DMS53 treated with DMSO at 0.1 percent for 48 hours (cell line): ENCODE measurements around the gene PNMA5.
"Not testable (repeated sequence)": the region's sequence is repeated elsewhere in the genome, so short reads cannot be mapped to it uniquely, and the experiment has no call there.

Experiments
- DNase-seq: peaks from one replicate; lab custom pipeline; 2025; ENCODE audit not compliant: unreplicated experiment; lab: John Stamatoyannopoulos, UW

Gene PNMA5

DNA sequence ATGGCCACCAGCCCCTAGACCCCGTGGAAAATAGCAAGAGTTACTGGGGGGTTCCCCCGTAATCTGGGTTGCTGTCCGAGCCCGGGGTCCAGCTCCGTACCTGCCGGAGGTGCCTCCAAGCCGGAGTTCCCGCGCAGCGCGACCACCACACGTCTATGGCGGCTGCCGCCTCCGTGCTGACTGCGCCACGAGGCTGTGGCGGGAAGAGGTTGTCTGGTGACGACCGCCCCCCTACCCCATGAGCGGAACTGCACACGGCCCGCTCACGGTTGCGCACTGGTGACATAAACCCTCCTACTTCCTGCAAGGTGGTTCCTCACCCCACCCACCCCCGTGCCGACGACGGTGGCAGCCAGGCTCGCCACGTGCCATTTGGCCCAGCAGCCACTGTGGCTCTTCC, at the start of gene PNMA5:
Gene PNMA5, minus strand, starts transcription at position 184 of the 400 bp plus-strand sequence. CDS start 2,518 bp downstream, outside the sequence.
- no peak for DNase-seq

GRCh38 chrX:153032397-153033118, 38.6 kb upstream of the PNMA5 start:
- DNase-seq: peak; percentile 10

- no peak for DNase-seq
Observed at GRCh38 chrX:153030801-153031200, 36.9 kb upstream of the PNMA5 start.

- no peak for DNase-seq
Observed at GRCh38 chrX:153029875-153030274, 36.0 kb upstream of the PNMA5 start.

DNA sequence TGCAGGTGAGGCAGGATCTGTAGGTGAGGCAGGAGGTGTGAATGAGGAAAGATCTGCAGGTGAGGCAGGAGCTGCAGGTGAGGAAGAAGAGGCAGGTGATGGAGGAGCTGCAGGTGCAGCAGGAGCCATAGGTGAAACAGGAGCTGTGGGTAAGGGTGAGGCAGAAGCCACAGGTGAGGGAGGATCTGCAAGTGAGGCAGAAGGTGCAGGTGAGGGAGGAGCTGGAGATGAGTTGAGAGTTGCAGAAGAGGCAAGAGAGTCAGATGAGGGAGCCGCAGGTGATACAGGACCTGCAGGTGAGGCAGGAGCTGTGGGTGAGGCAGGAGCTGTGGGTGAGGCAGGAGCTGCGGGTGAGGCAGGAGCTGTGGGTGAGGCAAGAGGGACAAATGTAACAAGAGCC, 35.2 kb upstream of the PNMA5 start:
- no peak for DNase-seq

- DNase-seq: not testable (repeated sequence)
Observed at GRCh38 chrX:153028487-153028886, 34.6 kb upstream of the PNMA5 start.

GRCh38 chrX:153026501-153026900, 32.6 kb upstream of the PNMA5 start:
- DNase-seq: not testable (repeated sequence)

DNA sequence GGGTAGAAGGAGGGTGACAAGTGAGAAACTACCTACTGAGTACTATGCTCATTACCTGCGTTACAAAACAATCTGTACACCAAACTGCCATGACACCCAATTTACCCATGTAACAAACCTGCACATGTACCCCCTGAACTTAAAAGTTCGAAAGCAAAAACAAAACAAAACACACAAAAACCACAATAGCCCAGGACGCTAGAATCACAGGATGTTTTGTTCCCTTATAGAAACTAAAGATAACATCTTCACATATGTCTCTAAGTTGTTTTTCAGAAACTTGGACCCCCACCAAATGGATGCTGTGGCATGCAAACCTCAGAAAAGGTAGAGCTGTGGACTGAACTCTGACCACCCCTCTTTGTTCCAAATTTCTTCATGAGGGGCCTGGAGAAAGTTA, 25.2 kb upstream of the PNMA5 start:
- DNase-seq: no peak

DNA sequence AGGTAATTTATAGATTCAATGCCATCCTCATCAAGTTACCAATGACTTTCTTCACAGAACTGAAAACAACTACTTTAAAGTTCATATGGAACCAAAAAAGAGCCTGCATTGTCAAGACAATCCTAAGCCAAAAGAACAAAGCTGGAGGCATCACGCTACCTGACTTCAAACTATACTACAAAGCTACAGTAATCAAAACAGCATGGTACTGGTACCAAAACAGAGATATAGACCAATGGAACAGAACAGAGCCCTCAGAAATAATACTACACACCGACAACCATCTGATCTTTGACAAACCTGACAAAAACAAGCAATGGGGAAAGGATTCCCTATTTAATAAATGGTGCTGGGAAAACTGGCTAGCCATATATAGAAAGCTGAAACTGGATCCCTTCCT, 23.3 kb upstream of the PNMA5 start:
- DNase-seq: not testable (repeated sequence)

- DNase-seq: no peak
Observed at GRCh38 chrX:153004780-153005179, 10.9 kb upstream of the PNMA5 start.

DNA sequence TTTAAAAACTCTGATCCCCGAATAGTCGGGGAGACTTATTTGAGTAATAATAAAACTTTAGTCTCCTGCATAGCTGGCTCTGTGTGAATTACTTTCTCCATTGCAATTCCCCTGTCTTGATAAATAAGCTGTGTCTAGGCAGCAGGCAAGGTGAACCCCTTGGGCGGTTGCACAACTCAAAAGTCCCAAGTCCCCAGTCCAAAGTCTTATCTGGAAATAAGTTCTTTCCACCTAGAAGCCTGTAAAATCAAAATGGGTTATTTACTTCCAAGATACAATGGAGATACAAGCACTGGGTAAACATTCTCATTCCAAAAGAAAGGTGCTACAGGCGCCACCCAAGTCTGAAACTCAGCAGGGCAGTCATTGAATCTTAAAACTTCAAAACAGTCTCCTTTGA, 10.1 kb upstream of the PNMA5 start:
- DNase-seq: no peak

DNA sequence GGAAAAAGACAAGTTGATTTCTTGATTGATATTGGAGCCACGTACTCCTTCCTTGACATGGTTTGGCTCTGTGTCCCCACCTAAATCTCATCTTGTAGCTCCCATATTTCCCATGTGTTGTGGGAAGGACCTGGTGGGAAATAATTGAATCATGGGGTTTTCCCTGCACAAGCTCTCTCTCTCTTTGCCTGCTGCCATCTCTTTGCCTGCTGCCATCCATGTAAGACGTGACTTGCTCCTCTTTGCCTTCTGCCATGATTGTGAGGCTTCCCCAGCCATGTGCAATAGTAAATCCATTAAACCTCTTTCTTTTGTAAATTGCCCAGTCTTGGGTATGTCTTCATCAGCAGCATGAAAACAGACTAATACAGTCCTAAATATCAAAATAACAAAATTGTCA, 8.3 kb upstream of the PNMA5 start:
- not testable (repeated sequence) for DNase-seq

DNA sequence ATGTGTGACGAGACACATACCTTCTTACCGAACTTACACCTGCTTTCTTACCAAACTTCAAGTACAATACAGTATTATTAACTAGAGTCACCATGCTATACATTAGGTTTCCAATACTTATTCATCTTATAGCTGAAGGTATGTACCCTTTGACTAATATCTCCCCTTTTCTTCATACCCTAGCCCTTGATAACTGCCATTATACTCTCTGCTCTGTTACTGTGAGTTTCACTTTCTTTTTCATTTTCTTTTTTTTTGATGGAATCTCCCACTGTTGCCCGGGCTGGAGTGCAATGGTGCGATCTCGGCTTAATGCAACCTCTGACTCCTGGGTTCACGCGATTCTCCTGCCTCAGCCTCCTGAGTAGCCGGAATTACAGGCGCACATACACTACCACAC, 3.4 kb upstream of the PNMA5 start:
- no peak for DNase-seq

DNA sequence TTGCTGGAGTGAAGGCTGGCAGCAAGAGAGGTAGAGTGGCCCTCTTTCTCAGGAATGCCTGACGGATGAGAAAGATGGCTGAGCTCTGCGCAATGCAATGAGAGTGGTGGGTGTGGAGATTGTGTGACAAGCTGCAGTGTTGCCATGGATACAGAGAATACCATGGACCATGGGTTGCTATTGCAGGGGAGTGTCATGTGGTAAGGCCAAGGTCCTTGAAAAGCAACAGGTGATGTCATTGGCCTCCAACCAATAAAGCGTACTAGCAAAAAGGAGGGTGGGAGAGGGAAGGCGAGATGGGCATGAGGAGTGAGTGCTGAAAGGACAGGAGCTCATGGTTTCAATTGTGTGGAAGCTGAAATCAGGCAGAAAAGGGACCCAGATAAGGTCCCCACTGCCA, 1.8 kb downstream of the PNMA5 start:
- DNase-seq: no peak

GRCh38 chrX:152991123-152991522, 2.8 kb downstream of the PNMA5 start:
- no peak for DNase-seq

GRCh38 chrX:152989292-152989658, 4.6 kb downstream of the PNMA5 start:
- DNase-seq: no peak

GRCh38 chrX:152988536-152989291, 5.2 kb downstream of the PNMA5 start:
- no peak for DNase-seq

GRCh38 chrX:152987801-152988200, 6.1 kb downstream of the PNMA5 start:
- DNase-seq: no peak

DNA sequence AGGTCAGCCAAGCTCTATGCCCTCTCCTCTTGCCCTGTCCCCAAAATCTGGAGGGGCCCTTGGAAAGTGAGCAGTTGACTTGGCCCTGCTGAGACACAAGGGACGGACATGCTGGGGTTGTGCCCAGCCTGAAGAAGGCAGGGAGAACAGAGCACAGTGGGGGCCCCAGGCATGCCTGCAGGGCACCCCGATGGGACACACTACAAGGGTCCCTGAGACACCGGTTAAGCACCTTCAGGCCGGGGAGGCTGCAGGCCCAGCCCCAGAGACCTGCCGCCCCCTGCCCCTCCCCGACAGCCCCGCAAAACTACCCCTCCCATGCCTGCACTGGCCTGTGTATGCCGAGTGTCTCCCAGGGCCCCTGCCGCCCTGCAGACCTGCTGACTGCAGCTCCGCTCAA, 6.8 kb downstream of the PNMA5 start:
- DNase-seq: not testable (repeated sequence)

GRCh38 chrX:152985383-152985782, 8.5 kb downstream of the PNMA5 start:
- not testable (repeated sequence) for DNase-seq

- no peak for DNase-seq
Observed at GRCh38 chrX:152968193-152968592, 25.7 kb downstream of the PNMA5 start.

GRCh38 chrX:152960115-152960514, 33.8 kb downstream of the PNMA5 start:
- no peak for DNase-seq
